ENCODE results near the gene NPM3. TPM values are rescaled to one million over a fixed set of nuclear protein-coding genes. Genes with fewer than 3 reads are reported as not detected.

NPM3 gene
- total and polyA plus RNA-seq, 2 of the 8 experiments (the other 6 are each of a cell fraction or from before 2014, with no cell fraction given), result 127 to 175 TPM

GRCh38 chr10:101812606-101813005 lies 29.4 kb upstream of the NPM3 start:
- Histone ChIP-seq H4K5ac (ENCODE audit: insufficient read length, low read depth, low read length) (no peak overlapping the region), H3K18ac (ENCODE audit: extremely low read depth, low read length) (no peak overlapping the region), H3K27me3 (replicated peaks in 1 of 4; ENCODE audit: control insufficient read depth in 3 of 4, extremely low read depth in 1 of 4, insufficient read depth in 3 of 4, low read length in 3 of 4) (no peaks in the 10 kb centered on the region), H3K4me1 (replicated peaks in 1 of 4; ENCODE audit: control insufficient read depth in 3 of 4, insufficient read depth in 4 of 4, low read length in 3 of 4) (peaks cover 0 to 5% (median 0%) of the 10 kb centered on the region in 4 experiments; a peak in 3 of 7 replicates), H2BK15ac (ENCODE audit: low read length) (no peak overlapping the region), H2AK5ac (ENCODE audit: low read depth, low read length) (no peak overlapping the region), H3K4me3 (ENCODE audit: extremely low read depth in 1 of 4, insufficient read depth in 2 of 4, low read depth in 3 of 4, low read length in 4 of 4) (no peak overlapping the region), H3K27ac (ENCODE audit: low read depth, low read length) (no peak overlapping the region), H3K23ac (ENCODE audit: insufficient read length) (no peak overlapping the region), H3K14ac (ENCODE audit: insufficient read length) (no peak overlapping the region), H3K56ac (replicated peaks; ENCODE audit: insufficient read length, low read depth, low read length) (no peak overlapping the region), H3K9me3 (ENCODE audit: insufficient read depth in 2 of 2, low read depth in 1 of 2, low read length in 1 of 2) (no peaks in the 10 kb centered on the region), H2BK120ac (replicated peaks; ENCODE audit: low read depth, low read length) (no peak overlapping the region), H3K79me1 (ENCODE audit: low read depth, low read length) (peaks cover 8% of the 10 kb centered on the region), H3K9ac (replicated peaks in 1 of 4; ENCODE audit: extremely low read depth in 1 of 4, low read depth in 3 of 4, low read length in 3 of 4) (no peak overlapping the region), H3K4ac (replicated peaks; ENCODE audit: insufficient read length, low read depth, low read length) (no peak overlapping the region), H3K79me2 (ENCODE audit: control insufficient read depth in 1 of 2, insufficient read depth in 2 of 2, low read length in 2 of 2) (peaks cover 44 to 82% of the 10 kb centered on the region in 2 experiments), H2BK5ac (ENCODE audit: low read depth, low read length) (no peak overlapping the region), H3K23me2 (ENCODE audit: low read depth, low read length) (peaks cover 9% of the 10 kb centered on the region), H2AFZ (ENCODE audit: low read length) (no peak overlapping the region), H4K8ac (ENCODE audit: extremely low read depth, insufficient read depth, low read length) (no peak overlapping the region), H2BK20ac (ENCODE audit: low read length) (no peak overlapping the region), H3K4me2 (ENCODE audit: insufficient read depth in 1 of 2, low read depth in 2 of 2, low read length in 2 of 2) (no peak overlapping the region; a peak in 1 of 4 replicates), H2BK12ac (ENCODE audit: low read depth, low read length) (no peak overlapping the region), H4K91ac (replicated peaks; ENCODE audit: insufficient read length, low read length) (no peak overlapping the region), H4K20me1 (replicated peaks in 1 of 2; ENCODE audit: control insufficient read depth in 1 of 2, insufficient read depth in 2 of 2, low read length in 2 of 2) (peaks cover 32 to 36% of the 10 kb centered on the region in 2 experiments), H3K36me3 (ENCODE audit: control insufficient read depth in 2 of 4, insufficient read depth in 4 of 4, low read length in 3 of 4) (peaks cover 11 to 57% (median 27%) of the 10 kb centered on the region in 4 experiments)
- DNase-seq (ENCODE audit: low read depth in 1 of 2, low spot score in 2 of 2) (no peak), FAIRE-seq (no peak)
- WGBS, 2 experiments (ENCODE audit: extremely low coverage in 1 of 2, insufficient coverage in 1 of 2, insufficient read length in 1 of 2, insufficient replicate concordance in 2 of 2, low coverage in 1 of 2, low lambda C conversion rate in 2 of 2, missing lambda C conversion rate in 1 of 2), result 92% methylated on average over 4 of the region's 4 CpGs; no CpG with 5 or more reads in 1 of the 2 experiments
- no peak for TF ChIP-seq POU5F1 (IDR thresholded peaks at IDR 0.05; ENCODE audit: low read depth, low read length)
- TF ChIP-seq ATF3 (IDR thresholded peaks at IDR 0.05; ENCODE audit: insufficient read depth, low read depth, low read length), result no peak
- TF ChIP-seq KDM5A (IDR thresholded peaks at IDR 0.05; ENCODE audit: low read length), result no peak
- no peak for TF ChIP-seq YY1 (IDR thresholded peaks at IDR 0.05; ENCODE audit: low read depth, low read length)
- no peak for TF ChIP-seq E2F6 (IDR thresholded peaks at IDR 0.05)
- no peak for TF ChIP-seq SIX5 (IDR thresholded peaks at IDR 0.05; ENCODE audit: low read depth, low read length)
- no peak for TF ChIP-seq ATF2 (IDR thresholded peaks at IDR 0.05; ENCODE audit: low read length)
- no peak for TF ChIP-seq HDAC2 (IDR thresholded peaks at IDR 0.05; ENCODE audit: borderline replicate concordance in 1 of 2, low read depth in 2 of 2, low read length in 2 of 2)
- POLR2A ChIA-PET (ENCODE audit: partially characterized antibody), result interaction anchor here (0.6 to 1.9 kb wide), 7 partner anchors 9 to 197 kb away, joined by 3 to 6 read pairs (median 4); no protein-coding TSS in a partner anchor
- CTCF ChIA-PET (ENCODE audit: partially characterized antibody), result interaction anchor here (0.7 to 2.2 kb wide), 5 partner anchors 21 to 197 kb away, joined by 3 to 8 read pairs (median 3); no protein-coding TSS in a partner anchor

All from H1 (cell line).